Vagina (tissue), 2 donors: ENCODE results near the gene SETD3. TPM values are rescaled to one million over a fixed set of nuclear protein-coding genes. Genes with fewer than 3 reads are reported as not detected.

Source experiments
- DNase-seq, 2 donors: peaks; one replicate each; pipeline ENCODE4 v3.0.0-alpha.2; 2017; ENCODE audit errors: extremely low spot score in 2 of 2
- H3K27ac ChIP-seq: fragments of 200-600 bp; sonication (generic); one replicate; pipeline ENCODE4 v1.5.1; 2019
- H3K27me3 ChIP-seq: fragments of 200-600 bp; sonication (generic); one replicate; pipeline ENCODE4 v1.5.1; 2019
- H3K36me3 ChIP-seq, 2 donors: fragments of 200-600 bp; sonication (generic); one replicate each; pipeline ENCODE4 v1.5.1; 2017 to 2019
- H3K4me1 ChIP-seq: fragments of 200-600 bp; sonication (generic); one replicate; pipeline ENCODE4 v1.5.1; 2019
- H3K4me3 ChIP-seq, 2 donors: fragments of 200-600 bp; sonication (generic); 1 replicate in 1 of 2; 2 replicates in 1 of 2; pipeline ENCODE4 v1.5.1; 2016 to 2019
- H3K9me3 ChIP-seq: fragments of 200-600 bp; sonication (generic); one replicate; pipeline ENCODE4 v1.5.1; 2019
- CTCF ChIP-seq, 3 experiments: fragments of 450-650 bp in 2 of 3; fragments of 200-600 bp in 1 of 3; sonication (generic) in 1 of 3; IDR thresholded peaks; one replicate each; pipeline ENCODE4 v1.5.1; 2017 to 2019; ENCODE audit warnings: antibody characterized with exemption in 3 of 3, mild to moderate bottlenecking in 2 of 3, moderate library complexity in 2 of 3
- POLR2A ChIP-seq, 2 donors: fragments of 450-650 bp; IDR thresholded peaks; one replicate each; pipeline ENCODE4 v1.6.1; 2017; ENCODE audit warnings: antibody characterized with exemption in 2 of 2, mild to moderate bottlenecking in 2 of 2, moderate library complexity in 2 of 2
- POLR2AphosphoS5 ChIP-seq, 2 donors: sonication (generic); formaldehyde crosslinking; IDR thresholded peaks; one replicate each; pipeline ENCODE4 v1.9.0; 2017; ENCODE audit warnings: antibody characterized with exemption in 2 of 2, mild to moderate bottlenecking in 2 of 2, low read depth in 1 of 2; ENCODE audit not compliant: insufficient read depth in 1 of 2
- intact Hi-C: fragments of 100-400 bp; cut with DNase I; formaldehyde crosslinking; loops from one replicate; pipeline ENCODE4 v1.15.1; 2023
- total RNA-seq: library from RNA; depleted of rRNA; stranded (reverse); fragments of >200 nt; gene quantifications from one replicate; pipeline ENCODE4 v1.2.3, GENCODE V29; 2016

SETD3 gene
- total RNA-seq, 1 donor from 2014 or later = 49.8 TPM

GRCh38 chr14:99363616-99364290, 116.9 kb downstream of the SETD3 start:
- no peak for DNase-seq
- TF ChIP-seq POLR2AphosphoS5 (IDR thresholded peaks at IDR 0.05; ENCODE audit: insufficient read depth in 1 of 2, low read depth in 1 of 2) = no peak
- no peak for TF ChIP-seq CTCF (IDR thresholded peaks at IDR 0.05)
- TF ChIP-seq POLR2A (IDR thresholded peaks at IDR 0.05) = no peak
- Histone ChIP-seq H3K4me1 (no peaks in the 10 kb centered on the region), H3K4me3 (no peak overlapping the region), H3K9me3 (no peaks in the 10 kb centered on the region), H3K36me3 (no peaks in the 10 kb centered on the region), H3K27me3 (no peaks in the 10 kb centered on the region), H3K27ac (no peak overlapping the region)
- intact Hi-C loops = no loop called here

DNA sequence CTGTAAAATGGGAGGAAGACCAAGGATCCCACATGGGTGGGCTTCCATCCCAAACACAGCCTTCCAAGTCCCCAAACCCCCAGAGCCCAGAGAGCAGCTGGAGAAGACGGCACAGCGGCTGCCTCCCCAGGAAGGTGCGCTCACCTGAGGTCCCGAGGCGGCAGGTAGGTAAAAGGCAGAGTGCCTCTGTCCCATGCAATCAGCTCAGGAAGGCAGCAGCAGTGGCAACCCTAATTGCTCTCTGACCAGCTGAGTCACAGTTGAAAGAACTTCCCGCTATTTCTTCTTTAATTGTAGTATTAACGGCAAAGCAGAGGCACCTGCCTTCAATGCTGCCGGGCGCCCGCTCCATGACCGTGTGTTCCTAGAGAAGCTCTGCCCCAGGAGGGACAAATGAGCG, 117.6 kb downstream of the SETD3 start:
- Histone ChIP-seq H3K27ac (no peak overlapping the region), H3K27me3 (no peaks in the 10 kb centered on the region), H3K4me1 (no peaks in the 10 kb centered on the region), H3K9me3 (no peaks in the 10 kb centered on the region), H3K36me3 (no peaks in the 10 kb centered on the region), H3K4me3 (no peak overlapping the region)
- no peak for TF ChIP-seq POLR2A (IDR thresholded peaks at IDR 0.05)
- TF ChIP-seq CTCF (IDR thresholded peaks at IDR 0.05) = no peak
- TF ChIP-seq POLR2AphosphoS5 (IDR thresholded peaks at IDR 0.05; ENCODE audit: insufficient read depth in 1 of 2, low read depth in 1 of 2) = no peak
- DNase-seq = no peak
- intact Hi-C loops = no loop called here

- no peak for DNase-seq
- intact Hi-C loops = no loop called here
- TF ChIP-seq CTCF (IDR thresholded peaks at IDR 0.05) (no peak), POLR2AphosphoS5 (IDR thresholded peaks at IDR 0.05; ENCODE audit: insufficient read depth in 1 of 2, low read depth in 1 of 2) (no peak), POLR2A (IDR thresholded peaks at IDR 0.05) (no peak)
These were observed 119.0 kb downstream of the SETD3 start for GRCh38 chr14:99361596-99362215.

DNA sequence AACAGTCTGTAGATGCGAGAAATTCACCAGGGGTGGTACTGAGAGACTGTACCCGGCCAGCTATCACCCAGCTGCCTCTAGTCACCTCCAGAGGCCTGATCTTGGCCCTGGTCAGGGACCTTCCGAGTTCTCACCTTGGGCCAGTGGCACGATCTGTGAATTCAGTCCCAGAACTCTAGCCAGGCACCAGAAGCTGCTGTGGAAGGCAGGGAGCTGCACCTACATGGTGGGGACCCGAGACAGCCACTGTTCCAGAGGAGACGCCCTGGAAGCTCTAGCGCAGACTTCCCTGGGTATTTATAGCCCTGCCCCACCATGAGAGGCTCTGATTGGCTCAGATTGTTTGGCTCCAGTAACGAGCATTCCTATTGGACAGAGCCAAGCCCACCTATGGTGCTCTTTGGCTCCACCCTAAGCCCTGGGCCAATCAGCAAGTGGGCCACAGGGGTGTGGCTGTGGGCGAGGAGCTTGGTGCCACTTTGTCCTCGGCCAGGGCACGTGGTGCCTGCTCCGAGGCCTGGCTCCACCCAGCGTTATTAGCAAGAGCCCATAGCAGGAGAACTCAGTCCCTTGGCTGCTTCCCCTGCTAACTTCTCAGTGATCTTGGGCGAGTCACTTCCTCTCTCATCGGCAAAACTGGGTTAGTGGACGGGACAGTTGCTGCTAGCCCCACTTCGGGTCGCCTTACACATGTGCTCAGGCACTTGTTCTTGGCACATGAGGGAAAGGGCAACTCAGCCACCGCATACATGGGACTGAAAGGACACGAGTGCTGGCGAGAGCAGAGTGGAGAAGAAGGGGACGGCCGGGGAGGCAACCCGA, 119.7 kb downstream of the SETD3 start:
- no peaks in the 10 kb centered on the region for H3K9me3 ChIP-seq
- DNase-seq = no peak
- intact Hi-C loops = no loop called here
- no peaks in the 10 kb centered on the region for H3K27me3 ChIP-seq
- H3K4me3 ChIP-seq = no peak overlapping the region
- no peak overlapping the region for H3K27ac ChIP-seq
- TF ChIP-seq POLR2A (IDR thresholded peaks at IDR 0.05) (no peak), POLR2AphosphoS5 (IDR thresholded peaks at IDR 0.05; ENCODE audit: insufficient read depth in 1 of 2, low read depth in 1 of 2) (no peak), CTCF (IDR thresholded peaks at IDR 0.05) (no peak)
- no peaks in the 10 kb centered on the region for H3K36me3 ChIP-seq
- H3K4me1 ChIP-seq = no peaks in the 10 kb centered on the region

More at GRCh38 chr14:99361596-99362215, 119.0 kb downstream of the SETD3 start:
- H3K9me3 ChIP-seq = no peaks in the 10 kb centered on the region
- no peaks in the 10 kb centered on the region for H3K4me1 ChIP-seq
- no peak overlapping the region for H3K27ac ChIP-seq
- no peaks in the 10 kb centered on the region for H3K36me3 ChIP-seq
- no peak overlapping the region for H3K4me3 ChIP-seq
- H3K27me3 ChIP-seq = no peaks in the 10 kb centered on the region
